ENCODE measurements around the gene BEAN1.
A peak's percentile ranks its signal among the peaks of the same experiment; 100 is the strongest.

BEAN1 gene

GRCh38 chr16:66470556-66470955 lies 43.5 kb downstream of the BEAN1 start:
- no peak for DNase-seq (ENCODE audit: low read depth)

GRCh38 chr16:66471264-66471663 lies 44.2 kb downstream of the BEAN1 start:
- no peak for DNase-seq (ENCODE audit: low read depth)

- DNase-seq (ENCODE audit: low read depth) = no peak
Observed at GRCh38 chr16:66471716-66472393, 44.8 kb downstream of the BEAN1 start.

- DNase-seq (ENCODE audit: low read depth) = no peak
Observed at GRCh38 chr16:66473051-66473571, 46.0 kb downstream of the BEAN1 start.

- DNase-seq (ENCODE audit: low read depth) = no peak
Observed at GRCh38 chr16:66473654-66474519, 46.8 kb downstream of the BEAN1 start.

GRCh38 chr16:66474750-66475199 lies 47.7 kb downstream of the BEAN1 start:
- peak; percentile 21 for DNase-seq (ENCODE audit: low read depth)

GRCh38 chr16:66475232-66475631 lies 48.1 kb downstream of the BEAN1 start:
- no peak for DNase-seq (ENCODE audit: low read depth)

GRCh38 chr16:66476328-66477027 lies 49.4 kb downstream of the BEAN1 start:
- DNase-seq (ENCODE audit: low read depth) = no peak

- no peak for DNase-seq (ENCODE audit: low read depth)
Observed at GRCh38 chr16:66477028-66477515, 50.0 kb downstream of the BEAN1 start.

- peak; percentile 64 for DNase-seq (ENCODE audit: low read depth)
Observed at GRCh38 chr16:66478733-66479511, 51.8 kb downstream of the BEAN1 start.

- no peak for DNase-seq (ENCODE audit: low read depth)
Observed at GRCh38 chr16:66479661-66480264, 52.7 kb downstream of the BEAN1 start.

GRCh38 chr16:66480265-66481080 lies 53.4 kb downstream of the BEAN1 start:
- DNase-seq (ENCODE audit: low read depth) = no peak

- no peak for DNase-seq (ENCODE audit: low read depth)
Observed at GRCh38 chr16:66481081-66481942, 54.2 kb downstream of the BEAN1 start.

- DNase-seq (ENCODE audit: low read depth) = no peak
Observed at GRCh38 chr16:66481943-66482390, 54.9 kb downstream of the BEAN1 start.

- DNase-seq (ENCODE audit: low read depth) = peak; percentile 56
Observed at GRCh38 chr16:66483689-66484452, 56.8 kb downstream of the BEAN1 start.

GRCh38 chr16:66484453-66485213 lies 57.5 kb downstream of the BEAN1 start:
- DNase-seq (ENCODE audit: low read depth) = no peak

- no peak for DNase-seq (ENCODE audit: low read depth)
Observed at GRCh38 chr16:66485376-66485775, 58.3 kb downstream of the BEAN1 start.
